Chondrocyte (in vitro differentiated cells): Measurements from ENCODE around the gene SGMS1. TPM values are rescaled to one million over a fixed set of nuclear protein-coding genes. Genes with fewer than 3 reads are reported as not detected.

Experiments
- DNase-seq: peaks from one replicate; pipeline ENCODE4 v3.0.0; 2021; ENCODE audit warnings: mixed read lengths, low spot score
- H3K27ac Mint-ChIP-seq: one replicate; pipeline ENCODE4 v1.8.0; 2021; ENCODE audit warnings: mild to moderate bottlenecking, moderate library complexity, mixed read lengths; ENCODE audit not compliant: unreplicated experiment
- H3K27me3 Mint-ChIP-seq: 2 replicates; pipeline ENCODE4 v1.8.0; 2021; ENCODE audit warnings: low read depth, mixed read lengths
- H3K36me3 Mint-ChIP-seq: 2 replicates; pipeline ENCODE4 v1.8.0; 2021; ENCODE audit warnings: low read depth, mixed read lengths
- H3K4me1 Mint-ChIP-seq: 2 replicates; pipeline ENCODE4 v1.8.0; 2021; ENCODE audit warnings: low read depth, mild to moderate bottlenecking, mixed read lengths
- H3K4me3 Mint-ChIP-seq: one replicate; pipeline ENCODE4 v1.8.0; 2021; ENCODE audit warnings: mild to moderate bottlenecking, moderate library complexity, mixed read lengths; ENCODE audit not compliant: unreplicated experiment
- H3K9me3 Mint-ChIP-seq: 2 replicates; pipeline ENCODE4 v1.8.0; 2021; ENCODE audit warnings: low read depth, mixed read lengths
- CTCF ChIP-seq: fragments of 200-600 bp; sonication (generic); IDR thresholded peaks from 2 replicates; pipeline ENCODE4 v1.5.0; 2021; ENCODE audit warnings: antibody characterized with exemption, mild to moderate bottlenecking, moderate library complexity
- total RNA-seq: library from RNA; stranded (reverse); gene quantifications from 3 replicates; pipeline ENCODE4 v1.2.1, GENCODE V29; 2021

SGMS1 gene
- total RNA-seq, 1 donor from 2014 or later = 27.1 TPM

DNA sequence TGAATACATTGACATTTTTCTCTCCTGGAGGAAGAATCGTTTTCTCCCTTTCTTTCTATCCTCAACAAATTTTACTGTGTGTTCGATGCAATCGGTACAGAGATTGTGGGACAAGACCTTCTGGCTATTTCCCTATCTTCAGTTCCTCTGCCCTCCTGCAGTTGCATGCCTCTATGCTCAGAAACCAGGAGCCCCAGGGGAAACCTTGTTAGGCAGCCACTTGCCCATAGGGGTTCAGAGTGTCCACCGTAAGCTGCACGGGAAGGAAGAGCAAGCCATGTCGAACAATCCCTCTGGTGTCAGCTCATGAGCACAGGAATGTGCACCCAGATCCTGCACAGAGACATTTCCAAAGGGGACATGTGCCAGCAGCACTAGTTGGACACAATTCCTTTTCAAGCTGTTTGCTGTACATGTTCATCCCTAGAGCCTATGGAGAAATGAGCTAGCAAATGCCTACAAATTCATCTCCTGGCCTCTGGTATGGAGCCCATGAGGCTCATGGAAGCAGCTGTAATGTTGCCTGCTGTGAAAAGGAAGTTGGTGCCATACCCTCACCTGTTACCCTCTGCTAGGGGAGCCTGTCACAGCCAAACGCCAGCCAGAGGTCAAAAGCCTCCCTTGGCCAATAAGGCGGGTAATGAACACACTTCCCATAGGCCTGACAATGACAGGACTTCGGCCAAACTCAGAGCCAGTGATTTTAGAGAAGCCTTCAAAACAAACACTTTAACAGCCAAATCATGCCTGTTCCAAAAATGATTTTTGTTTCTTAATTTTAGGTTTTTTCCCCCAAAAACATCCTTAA is 336.6 kb downstream of the SGMS1 start:
- Mint-ChIP-seq H3K27ac (no peak overlapping the region), H3K4me3 (no peak overlapping the region), H3K4me1 (no peaks in the 10 kb centered on the region), H3K27me3 (peaks cover 24% of the 10 kb centered on the region), H3K36me3 (no peaks in the 10 kb centered on the region), H3K9me3 (no peaks in the 10 kb centered on the region)
- no peak for TF ChIP-seq CTCF
- no peak for DNase-seq

GRCh38 chr10:50286517-50286916 is 337.2 kb downstream of the SGMS1 start:
- Mint-ChIP-seq H3K27me3 (peaks cover 30% of the 10 kb centered on the region), H3K4me3 (no peak overlapping the region), H3K9me3 (no peaks in the 10 kb centered on the region), H3K36me3 (no peaks in the 10 kb centered on the region), H3K4me1 (no peaks in the 10 kb centered on the region), H3K27ac (no peak overlapping the region)
- no peak for TF ChIP-seq CTCF
- no peak for DNase-seq

DNA sequence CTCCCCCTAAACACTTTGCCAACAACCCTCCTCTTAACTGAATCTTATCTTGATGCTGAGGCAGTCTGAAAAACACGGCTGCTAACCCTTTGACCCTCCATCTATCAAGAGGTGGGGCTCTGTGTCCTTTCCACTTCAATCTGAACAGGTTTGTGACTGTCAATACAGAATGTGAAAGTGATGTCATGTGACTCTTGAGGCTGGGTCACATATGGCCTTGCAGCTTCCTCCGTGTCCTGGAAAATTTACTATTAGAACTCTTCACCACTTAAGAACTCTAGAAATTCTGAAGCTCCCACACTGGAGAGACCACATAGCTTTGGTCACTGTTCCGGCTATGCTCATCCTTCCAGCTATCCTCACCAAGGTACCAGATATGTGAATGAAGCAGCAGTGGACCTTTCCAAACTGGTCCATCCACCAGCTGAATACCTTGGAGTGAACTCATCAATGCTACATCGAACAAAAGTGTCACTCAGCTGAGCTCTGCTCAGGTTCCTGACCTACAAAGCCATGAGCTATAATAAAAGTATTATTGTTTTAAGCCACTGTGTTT is 341.7 kb downstream of the SGMS1 start:
- TF ChIP-seq CTCF = no peak
- Mint-ChIP-seq H3K9me3 (no peaks in the 10 kb centered on the region), H3K27ac (no peak overlapping the region), H3K36me3 (no peaks in the 10 kb centered on the region), H3K4me3 (no peak overlapping the region), H3K4me1 (no peaks in the 10 kb centered on the region), H3K27me3 (peaks cover 53% of the 10 kb centered on the region)
- DNase-seq = no peak

- Mint-ChIP-seq H3K27ac (no peak overlapping the region), H3K36me3 (no peaks in the 10 kb centered on the region), H3K27me3 (peaks cover 55% of the 10 kb centered on the region), H3K9me3 (no peaks in the 10 kb centered on the region), H3K4me1 (no peaks in the 10 kb centered on the region), H3K4me3 (no peak overlapping the region)
- DNase-seq = no peak
- TF ChIP-seq CTCF = no peak
Observed at GRCh38 chr10:50281210-50281966, 342.4 kb downstream of the SGMS1 start.

GRCh38 chr10:50280049-50280841 is 343.5 kb downstream of the SGMS1 start:
- Mint-ChIP-seq H3K27ac (no peak overlapping the region), H3K4me3 (no peak overlapping the region), H3K36me3 (no peaks in the 10 kb centered on the region), H3K27me3 (peaks cover 60% of the 10 kb centered on the region), H3K9me3 (no peaks in the 10 kb centered on the region), H3K4me1 (no peaks in the 10 kb centered on the region)
- no peak for DNase-seq
- no peak for TF ChIP-seq CTCF
